MM.1S (cell line): Measurements from ENCODE around the gene CDHR1.

Experiments
- DNase-seq: peaks from one replicate; pipeline ENCODE4 v3.0.0-alpha.2; 2015
- H2AFZ ChIP-seq: fragments of 300-600 bp; sonication (generic); 2 replicates; pipeline ENCODE4 v1.6.0; 2016; ENCODE audit warnings: antibody characterized with exemption, low read length
- H3F3A ChIP-seq: fragments of 300-600 bp; sonication (generic); 2 replicates; pipeline ENCODE4 v1.6.1; 2016; ENCODE audit warnings: mild to moderate bottlenecking, antibody characterized with exemption, low read length, moderate library complexity, mixed read lengths; ENCODE audit not compliant: insufficient read depth
- H3K27ac ChIP-seq: fragments of 300-600 bp; sonication (generic); 2 replicates; pipeline ENCODE4 v1.5.1; 2016; ENCODE audit warnings: mild to moderate bottlenecking, low read length
- H3K27me3 ChIP-seq: fragments of 300-600 bp; sonication (generic); replicated peaks from 2 replicates; pipeline ENCODE4 v1.6.0; 2016; ENCODE audit warnings: low read length; ENCODE audit not compliant: insufficient read depth
- H3K36me3 ChIP-seq: fragments of 300-600 bp; sonication (generic); replicated peaks from 2 replicates; pipeline ENCODE4 v1.6.1; 2016; ENCODE audit warnings: mild to moderate bottlenecking, low read length, mixed read lengths; ENCODE audit not compliant: insufficient read depth
- H3K4me1 ChIP-seq: fragments of 300-600 bp; sonication (generic); 2 replicates; pipeline ENCODE4 v1.6.1; 2016; ENCODE audit warnings: low read length, mixed read lengths
- H3K4me2 ChIP-seq: fragments of 300-600 bp; sonication (generic); 2 replicates; pipeline ENCODE4 v1.6.0; 2016; ENCODE audit warnings: low read depth, low read length
- H3K4me3 ChIP-seq: fragments of 300-600 bp; sonication (generic); 2 replicates; pipeline ENCODE4 v1.5.1; 2016; ENCODE audit warnings: low read length, mixed read lengths
- H3K79me2 ChIP-seq: fragments of 300-600 bp; sonication (generic); 2 replicates; pipeline ENCODE4 v1.6.1; 2016; ENCODE audit warnings: mixed run types, low read length, mixed read lengths
- H3K9ac ChIP-seq: fragments of 300-600 bp; sonication (generic); 2 replicates; pipeline ENCODE4 v1.6.1; 2016; ENCODE audit warnings: low read length, mixed read lengths
- H3K9me2 ChIP-seq: fragments of 300-600 bp; sonication (generic); replicated peaks from 2 replicates; pipeline ENCODE4 v1.6.1; 2016; ENCODE audit warnings: mild to moderate bottlenecking, low read length, mixed read lengths; ENCODE audit not compliant: insufficient read depth
- H3K9me3 ChIP-seq: fragments of 300-600 bp; sonication (generic); replicated peaks from 2 replicates; pipeline ENCODE4 v1.6.1; 2016; ENCODE audit warnings: mild to moderate bottlenecking, low read length, mixed read lengths; ENCODE audit not compliant: insufficient read depth
- H4K20me1 ChIP-seq: fragments of 300-600 bp; sonication (generic); 2 replicates; pipeline ENCODE4 v1.6.1; 2016; ENCODE audit warnings: mild to moderate bottlenecking, low read length, moderate library complexity, mixed read lengths; ENCODE audit not compliant: insufficient read depth
- CTCF ChIP-seq: fragments of 300-600 bp; sonication (generic); IDR thresholded peaks from 2 replicates; pipeline ENCODE4 v1.5.1; 2016; ENCODE audit warnings: antibody characterized with exemption, low read length, mixed read lengths
- EZH2 ChIP-seq: fragments of 300-600 bp; sonication (generic); optimal IDR thresholded peaks from 2 replicates; pipeline ENCODE3; 2017; ENCODE audit warnings: low read depth, mild to moderate bottlenecking, antibody characterized with exemption, low read length, mixed read lengths
- EZH2phosphoT487 ChIP-seq: fragments of 300-600 bp; sonication (generic); IDR thresholded peaks from 2 replicates; pipeline ENCODE4 v1.6.1; 2018; ENCODE audit warnings: antibody characterized with exemption, low read length

Gene CDHR1

GRCh38 chr10:84224411-84225028 lies 30.2 kb downstream of the CDHR1 start:
- no peaks in the 10 kb centered on the region for H3K9me2 ChIP-seq
- no peak for DNase-seq
- no peaks in the 10 kb centered on the region for H4K20me1 ChIP-seq
- no peak overlapping the region for H3K27ac ChIP-seq
- H3F3A ChIP-seq, result no peaks in the 10 kb centered on the region
- H3K79me2 ChIP-seq, result no peaks in the 10 kb centered on the region
- TF ChIP-seq EZH2 (no peak), EZH2phosphoT487 (no peak), CTCF (no peak)
- no peak overlapping the region for H3K4me2 ChIP-seq
- no peak overlapping the region for H2AFZ ChIP-seq
- no peaks in the 10 kb centered on the region for H3K27me3 ChIP-seq
- no peak overlapping the region for H3K4me3 ChIP-seq
- H3K4me1 ChIP-seq, result no peaks in the 10 kb centered on the region
- no peaks in the 10 kb centered on the region for H3K9me3 ChIP-seq
- no peak overlapping the region for H3K9ac ChIP-seq
- H3K36me3 ChIP-seq, result no peaks in the 10 kb centered on the region; the same call in 1 of the 2 replicates

- no peak for TF ChIP-seq EZH2phosphoT487
- no peak for TF ChIP-seq CTCF
- TF ChIP-seq EZH2, result no peak
- Histone ChIP-seq H3K4me3 (no peak within 1 kb of the TSS), H4K20me1 (no peaks in the 10 kb centered on the region), H3K9ac (no peak within 1 kb of the TSS), H3K4me2 (no peak within 1 kb of the TSS), H3F3A (no peaks in the 10 kb centered on the region), H3K36me3 (no peaks in the 10 kb centered on the region; the same call in 1 of the 2 replicates), H3K9me3 (no peaks in the 10 kb centered on the region), H3K79me2 (no peaks in the 10 kb centered on the region), H2AFZ (no peak within 1 kb of the TSS), H3K27me3 (no peaks in the 10 kb centered on the region), H3K4me1 (no peaks in the 10 kb centered on the region), H3K27ac (no peak within 1 kb of the TSS), H3K9me2 (no peaks in the 10 kb centered on the region)
- DNase-seq, result no peak
Observed at GRCh38 chr10:84225427-84226173, 31.3 kb downstream of the CDHR1 start, which contains the start of gene LRIT2. Gene LRIT2, minus strand, starts transcription at chr10:84225544. Its CDS starts 24 bp downstream, at chr10:84225520.

GRCh38 chr10:84226616-84227015 lies 32.3 kb downstream of the CDHR1 start:
- no peak overlapping the region for H3K4me3 ChIP-seq
- H3K27ac ChIP-seq, result no peak overlapping the region
- no peaks in the 10 kb centered on the region for H3K36me3 ChIP-seq
- no peaks in the 10 kb centered on the region for H3F3A ChIP-seq
- H2AFZ ChIP-seq, result no peak overlapping the region
- no peaks in the 10 kb centered on the region for H3K79me2 ChIP-seq
- TF ChIP-seq EZH2phosphoT487 (no peak), EZH2 (no peak), CTCF (no peak)
- no peak for DNase-seq
- H3K9ac ChIP-seq, result no peak overlapping the region
- H3K27me3 ChIP-seq, result no peaks in the 10 kb centered on the region
- H3K9me3 ChIP-seq, result no peaks in the 10 kb centered on the region
- H4K20me1 ChIP-seq, result no peaks in the 10 kb centered on the region
- no peaks in the 10 kb centered on the region for H3K4me1 ChIP-seq
- no peak overlapping the region for H3K4me2 ChIP-seq
- no peaks in the 10 kb centered on the region for H3K9me2 ChIP-seq
